Measurements from ENCODE around the gene SRP19.
A peak's percentile ranks its signal among the peaks of the same experiment; 100 is the strongest.

The SRP19 gene

DNA sequence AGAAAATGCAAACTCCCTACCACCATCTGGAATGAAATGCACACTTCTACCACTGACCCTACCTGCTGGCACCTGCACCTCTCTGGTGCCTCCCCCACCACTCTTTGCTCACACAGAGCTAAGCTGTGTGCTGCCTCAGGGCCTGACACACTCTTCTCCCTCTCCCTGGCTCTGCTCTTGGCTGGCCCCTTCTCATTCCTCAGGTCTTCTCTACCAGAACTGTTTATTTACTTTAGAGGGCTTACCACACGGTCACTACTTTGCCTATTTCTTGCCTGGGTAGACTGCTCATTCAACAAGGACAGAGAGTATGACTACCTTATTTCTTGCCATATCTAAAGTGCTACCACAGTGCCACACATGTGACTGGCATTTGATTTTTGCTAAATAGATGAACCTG, 57.6 kb downstream of the SRP19 start:
- Histone ChIP-seq H3K4me3 (ENCODE audit: low read depth in 1 of 2, low read length in 1 of 2) (peak overlapping the region in 1 of 2 experiments; percentile 12), H3K9me3 (no peaks in the 10 kb centered on the region), H3K27me3 (no peaks in the 10 kb centered on the region), H3K4me1 (ENCODE audit: control insufficient read depth in 1 of 2, insufficient read depth in 1 of 2, low read depth in 1 of 2, low read length in 1 of 2) (peaks cover 72 to 77% of the 10 kb centered on the region in 2 experiments), H3K36me3 (peaks cover 33% of the 10 kb centered on the region), H3K27ac (peak overlapping the region; percentile 78)
- TF ChIP-seq, protein P1, sequence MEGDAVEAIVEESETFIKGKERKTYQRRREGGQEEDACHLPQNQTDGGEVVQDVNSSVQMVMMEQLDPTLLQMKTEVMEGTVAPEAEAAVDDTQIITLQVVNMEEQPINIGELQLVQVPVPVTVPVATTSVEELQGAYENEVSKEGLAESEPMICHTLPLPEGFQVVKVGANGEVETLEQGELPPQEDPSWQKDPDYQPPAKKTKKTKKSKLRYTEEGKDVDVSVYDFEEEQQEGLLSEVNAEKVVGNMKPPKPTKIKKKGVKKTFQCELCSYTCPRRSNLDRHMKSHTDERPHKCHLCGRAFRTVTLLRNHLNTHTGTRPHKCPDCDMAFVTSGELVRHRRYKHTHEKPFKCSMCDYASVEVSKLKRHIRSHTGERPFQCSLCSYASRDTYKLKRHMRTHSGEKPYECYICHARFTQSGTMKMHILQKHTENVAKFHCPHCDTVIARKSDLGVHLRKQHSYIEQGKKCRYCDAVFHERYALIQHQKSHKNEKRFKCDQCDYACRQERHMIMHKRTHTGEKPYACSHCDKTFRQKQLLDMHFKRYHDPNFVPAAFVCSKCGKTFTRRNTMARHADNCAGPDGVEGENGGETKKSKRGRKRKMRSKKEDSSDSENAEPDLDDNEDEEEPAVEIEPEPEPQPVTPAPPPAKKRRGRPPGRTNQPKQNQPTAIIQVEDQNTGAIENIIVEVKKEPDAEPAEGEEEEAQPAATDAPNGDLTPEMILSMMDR (IDR thresholded peaks at IDR 0.05): no peak
